ENCODE measurements around the gene SCARF2.

DNA sequence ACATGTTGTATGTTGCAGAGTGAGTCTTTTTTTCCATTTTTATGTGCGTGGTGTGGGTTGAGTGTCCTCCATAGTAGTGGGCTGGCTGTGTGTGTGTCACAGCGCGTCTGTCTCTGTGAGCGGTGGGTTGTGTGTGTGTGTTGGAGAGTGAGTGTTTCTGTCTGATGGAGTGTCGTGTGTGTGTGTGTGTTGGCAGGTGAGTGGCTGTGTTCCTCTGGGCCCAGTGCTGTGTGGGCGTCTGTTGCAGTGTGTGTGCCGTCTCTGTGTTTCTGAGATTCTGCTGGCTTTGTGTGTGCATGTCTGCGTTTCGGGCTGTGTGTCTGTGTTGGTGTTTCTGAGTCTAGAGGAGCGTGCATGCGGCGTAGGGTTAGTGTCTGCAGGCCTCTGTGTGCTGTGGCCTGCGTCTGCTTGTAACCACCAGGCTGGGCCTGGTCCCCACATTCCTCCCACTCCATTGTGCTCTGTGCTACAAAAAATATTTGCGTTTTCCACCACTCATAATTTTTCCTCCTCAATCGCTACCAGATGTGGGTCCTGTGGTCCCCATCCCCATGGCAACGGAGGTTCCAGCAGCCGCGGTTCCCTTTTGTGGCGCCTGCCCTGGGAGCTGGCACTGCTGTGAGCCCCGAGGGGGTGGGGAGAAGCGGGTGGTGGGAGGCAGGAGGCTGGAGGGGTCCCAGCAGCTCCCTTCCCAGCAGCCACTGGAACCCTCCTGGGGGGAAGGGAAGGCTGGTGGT, 15.2 kb downstream of the SCARF2 start:
- no peak for TF ChIP-seq EZH2 (IDR thresholded peaks at IDR 0.05; ENCODE audit: low read depth, unreplicated experiment)
- TF ChIP-seq, protein P1, sequence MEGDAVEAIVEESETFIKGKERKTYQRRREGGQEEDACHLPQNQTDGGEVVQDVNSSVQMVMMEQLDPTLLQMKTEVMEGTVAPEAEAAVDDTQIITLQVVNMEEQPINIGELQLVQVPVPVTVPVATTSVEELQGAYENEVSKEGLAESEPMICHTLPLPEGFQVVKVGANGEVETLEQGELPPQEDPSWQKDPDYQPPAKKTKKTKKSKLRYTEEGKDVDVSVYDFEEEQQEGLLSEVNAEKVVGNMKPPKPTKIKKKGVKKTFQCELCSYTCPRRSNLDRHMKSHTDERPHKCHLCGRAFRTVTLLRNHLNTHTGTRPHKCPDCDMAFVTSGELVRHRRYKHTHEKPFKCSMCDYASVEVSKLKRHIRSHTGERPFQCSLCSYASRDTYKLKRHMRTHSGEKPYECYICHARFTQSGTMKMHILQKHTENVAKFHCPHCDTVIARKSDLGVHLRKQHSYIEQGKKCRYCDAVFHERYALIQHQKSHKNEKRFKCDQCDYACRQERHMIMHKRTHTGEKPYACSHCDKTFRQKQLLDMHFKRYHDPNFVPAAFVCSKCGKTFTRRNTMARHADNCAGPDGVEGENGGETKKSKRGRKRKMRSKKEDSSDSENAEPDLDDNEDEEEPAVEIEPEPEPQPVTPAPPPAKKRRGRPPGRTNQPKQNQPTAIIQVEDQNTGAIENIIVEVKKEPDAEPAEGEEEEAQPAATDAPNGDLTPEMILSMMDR (conservative IDR thresholded peaks at IDR 0.05; ENCODE audit: low read depth in 2 of 2), result no peak

Data from GM23338 (cell line).